SU-DHL-6 (cell line): Measurements from ENCODE around the gene ENDOU.

Source experiments
- H2AFZ ChIP-seq: fragments of 200-600 bp; sonication (generic); 2 replicates; pipeline ENCODE4 v1.6.1; 2014; ENCODE audit warnings: low read depth, mild to moderate bottlenecking, moderate library complexity, mixed read lengths, antibody characterized with exemption, low read length; ENCODE audit not compliant: severe bottlenecking
- H3F3A ChIP-seq: fragments of 200-600 bp; shearing (Covaris generic); 2 replicates; pipeline ENCODE4 v1.6.0; 2016; ENCODE audit warnings: antibody characterized with exemption, mild to moderate bottlenecking; ENCODE audit not compliant: insufficient read depth
- H3K27ac ChIP-seq: fragments of 200-600 bp; sonication (generic); 2 replicates; pipeline ENCODE4 v1.5.1; 2016; ENCODE audit warnings: low read depth, mild to moderate bottlenecking, low read length, moderate library complexity, mixed read lengths
- H3K27me3 ChIP-seq: fragments of 200-600 bp; sonication (generic), shearing (Covaris generic); 2 replicates; pipeline ENCODE4 v1.6.0; 2014; ENCODE audit warnings: mild to moderate bottlenecking, low read length
- H3K36me3 ChIP-seq: fragments of 200-600 bp; sonication (generic); 2 replicates; pipeline ENCODE4 v1.6.1; 2014; ENCODE audit warnings: mild to moderate bottlenecking, low read length, mixed read lengths
- H3K4me2 ChIP-seq: fragments of 300-600, 200-600 bp; shearing (Covaris generic), sonication (generic); 2 replicates; pipeline ENCODE4 v1.6.0; 2014; ENCODE audit warnings: low read length, low read depth, mild to moderate bottlenecking; ENCODE audit not compliant: poor library complexity, severe bottlenecking
- H3K4me3 ChIP-seq: fragments of 200-600 bp; sonication (generic); 2 replicates; pipeline ENCODE4 v1.5.1; 2014; ENCODE audit warnings: antibody characterized with exemption, low read length, mild to moderate bottlenecking, mixed read lengths; ENCODE audit not compliant: insufficient read depth, poor library complexity, severe bottlenecking
- H3K79me2 ChIP-seq: fragments of 200-600 bp; sonication (generic); 2 replicates; pipeline ENCODE4 v1.6.1; 2014; ENCODE audit warnings: mild to moderate bottlenecking, low read length, moderate library complexity; ENCODE audit not compliant: insufficient read depth
- H3K9ac ChIP-seq: fragments of 200-600 bp; sonication (generic); 2 replicates; pipeline ENCODE4 v1.7.0; 2014; ENCODE audit warnings: mild to moderate bottlenecking, low read length
- H3K9me2 ChIP-seq: fragments of 200-600 bp; sonication (generic); replicated peaks from 2 replicates; pipeline ENCODE4 v1.6.1; 2014; ENCODE audit warnings: low read length; ENCODE audit not compliant: insufficient read depth
- H3K9me3 ChIP-seq: fragments of 200-600 bp; sonication (generic); 2 replicates; pipeline ENCODE4 v1.6.1; 2014; ENCODE audit warnings: low read length, mixed read lengths; ENCODE audit not compliant: insufficient read depth
- H4K20me1 ChIP-seq: fragments of 200-600 bp; sonication (generic); 2 replicates; pipeline ENCODE4 v1.6.1; 2014; ENCODE audit warnings: low read depth, mild to moderate bottlenecking, antibody characterized with exemption, low read length, moderate library complexity, mixed read lengths
- EZH2phosphoT487 ChIP-seq: fragments of 200-600 bp; sonication (generic), shearing (Covaris generic); conservative IDR thresholded peaks from 2 replicates; pipeline ENCODE4 v1.6.1; 2018; ENCODE audit warnings: mild to moderate bottlenecking, antibody characterized with exemption, low read length, moderate library complexity, mixed read lengths
- TF ChIP-seq, protein P1 (sequence below): fragments of 200-600 bp; sonication (generic); IDR thresholded peaks from one replicate; pipeline ENCODE4 v1.5.1; 2017; ENCODE audit warnings: antibody characterized with exemption, mild to moderate bottlenecking, low read length, moderate library complexity; ENCODE audit not compliant: insufficient read depth, poor library complexity, severe bottlenecking

ENDOU gene

DNA sequence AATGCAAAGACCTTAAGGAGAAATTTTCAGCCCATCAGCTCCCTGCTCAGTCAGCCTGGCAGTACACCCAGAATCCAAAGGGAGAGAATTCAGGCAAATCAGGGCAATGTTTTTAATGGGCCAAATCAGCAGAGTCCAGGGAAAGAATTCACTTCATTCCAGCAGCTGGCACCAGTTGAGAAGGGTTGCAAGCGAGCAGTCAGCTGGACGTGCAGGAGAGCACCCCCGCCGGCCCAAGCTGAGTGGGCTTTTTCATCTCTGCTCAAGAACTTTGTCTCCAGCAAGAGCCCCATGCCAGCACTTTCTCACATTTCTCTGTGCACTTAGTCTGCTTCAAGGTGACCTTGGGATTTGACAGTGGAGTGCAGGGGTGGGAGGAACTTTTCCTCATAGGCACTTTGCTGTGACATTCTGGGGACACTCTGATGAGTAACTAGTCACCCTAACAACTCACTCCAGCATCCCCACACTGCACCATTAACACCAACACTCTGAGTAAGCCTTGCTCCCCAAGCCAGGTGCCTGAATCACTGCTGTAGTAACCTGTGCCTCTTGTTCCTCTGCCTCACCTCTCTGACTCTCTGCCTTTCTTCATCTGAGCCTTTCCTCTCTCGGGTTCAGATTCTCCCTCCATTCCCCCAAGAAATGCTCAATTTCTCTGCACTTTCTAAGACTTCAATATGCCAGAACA is 2.2 kb downstream of the ENDOU start:
- H3K4me2 ChIP-seq, result no peak overlapping the region
- no peaks in the 10 kb centered on the region for H3K9me3 ChIP-seq
- H2AFZ ChIP-seq, result no peak overlapping the region
- no peaks in the 10 kb centered on the region for H4K20me1 ChIP-seq
- H3K4me3 ChIP-seq, result no peak overlapping the region
- no peaks in the 10 kb centered on the region for H3K79me2 ChIP-seq
- H3F3A ChIP-seq, result no peaks in the 10 kb centered on the region
- no peak overlapping the region for H3K9ac ChIP-seq
- H3K27ac ChIP-seq, result no peak overlapping the region
- no peaks in the 10 kb centered on the region for H3K27me3 ChIP-seq
- TF ChIP-seq, protein P1, sequence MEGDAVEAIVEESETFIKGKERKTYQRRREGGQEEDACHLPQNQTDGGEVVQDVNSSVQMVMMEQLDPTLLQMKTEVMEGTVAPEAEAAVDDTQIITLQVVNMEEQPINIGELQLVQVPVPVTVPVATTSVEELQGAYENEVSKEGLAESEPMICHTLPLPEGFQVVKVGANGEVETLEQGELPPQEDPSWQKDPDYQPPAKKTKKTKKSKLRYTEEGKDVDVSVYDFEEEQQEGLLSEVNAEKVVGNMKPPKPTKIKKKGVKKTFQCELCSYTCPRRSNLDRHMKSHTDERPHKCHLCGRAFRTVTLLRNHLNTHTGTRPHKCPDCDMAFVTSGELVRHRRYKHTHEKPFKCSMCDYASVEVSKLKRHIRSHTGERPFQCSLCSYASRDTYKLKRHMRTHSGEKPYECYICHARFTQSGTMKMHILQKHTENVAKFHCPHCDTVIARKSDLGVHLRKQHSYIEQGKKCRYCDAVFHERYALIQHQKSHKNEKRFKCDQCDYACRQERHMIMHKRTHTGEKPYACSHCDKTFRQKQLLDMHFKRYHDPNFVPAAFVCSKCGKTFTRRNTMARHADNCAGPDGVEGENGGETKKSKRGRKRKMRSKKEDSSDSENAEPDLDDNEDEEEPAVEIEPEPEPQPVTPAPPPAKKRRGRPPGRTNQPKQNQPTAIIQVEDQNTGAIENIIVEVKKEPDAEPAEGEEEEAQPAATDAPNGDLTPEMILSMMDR, result no peak
- TF ChIP-seq EZH2phosphoT487, result no peak
- no peaks in the 10 kb centered on the region for H3K9me2 ChIP-seq
- no peaks in the 10 kb centered on the region for H3K36me3 ChIP-seq

DNA sequence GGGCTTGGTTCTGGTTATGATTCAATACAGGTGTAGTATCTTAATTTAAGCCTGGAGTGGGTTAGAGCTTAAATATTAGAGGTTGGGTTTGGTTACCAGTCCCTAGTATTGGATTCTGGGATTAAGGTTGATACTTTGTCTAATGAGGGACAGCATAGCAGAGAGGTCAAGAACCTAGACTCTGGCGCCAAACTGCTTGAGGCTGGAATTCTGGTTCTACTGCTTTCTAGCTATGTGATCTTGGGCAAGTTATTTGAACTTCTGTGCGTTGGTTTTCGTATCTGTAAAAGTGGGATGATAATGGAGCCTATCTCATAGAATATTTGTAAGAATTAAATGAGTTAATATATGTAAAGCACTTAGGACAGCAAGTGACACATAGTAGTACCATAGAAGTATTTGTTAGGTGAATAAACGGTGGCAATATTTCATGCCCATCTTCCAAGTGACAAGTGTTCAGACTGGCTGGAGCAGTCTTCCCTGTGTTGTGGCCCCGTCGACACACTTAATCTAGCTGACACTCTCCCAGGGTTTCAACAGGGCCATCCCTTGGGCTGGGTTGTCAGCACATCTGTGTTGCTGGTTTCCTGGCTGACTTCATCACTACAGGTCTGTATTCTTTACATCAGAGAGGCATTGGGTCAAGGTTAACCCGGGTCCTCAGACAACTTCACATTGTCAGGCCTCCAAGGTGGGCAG is 3.0 kb downstream of the ENDOU start:
- no peak for TF ChIP-seq EZH2phosphoT487
- TF ChIP-seq, protein P1, result no peak
- no peaks in the 10 kb centered on the region for H3K9me3 ChIP-seq
- no peak overlapping the region for H2AFZ ChIP-seq
- H4K20me1 ChIP-seq, result no peaks in the 10 kb centered on the region
- no peak overlapping the region for H3K4me2 ChIP-seq
- H3F3A ChIP-seq, result no peaks in the 10 kb centered on the region
- H3K27me3 ChIP-seq, result no peaks in the 10 kb centered on the region
- no peak overlapping the region for H3K4me3 ChIP-seq
- no peaks in the 10 kb centered on the region for H3K9me2 ChIP-seq
- H3K27ac ChIP-seq, result no peak overlapping the region
- no peaks in the 10 kb centered on the region for H3K79me2 ChIP-seq
- H3K36me3 ChIP-seq, result no peaks in the 10 kb centered on the region
- H3K9ac ChIP-seq, result no peak overlapping the region

DNA sequence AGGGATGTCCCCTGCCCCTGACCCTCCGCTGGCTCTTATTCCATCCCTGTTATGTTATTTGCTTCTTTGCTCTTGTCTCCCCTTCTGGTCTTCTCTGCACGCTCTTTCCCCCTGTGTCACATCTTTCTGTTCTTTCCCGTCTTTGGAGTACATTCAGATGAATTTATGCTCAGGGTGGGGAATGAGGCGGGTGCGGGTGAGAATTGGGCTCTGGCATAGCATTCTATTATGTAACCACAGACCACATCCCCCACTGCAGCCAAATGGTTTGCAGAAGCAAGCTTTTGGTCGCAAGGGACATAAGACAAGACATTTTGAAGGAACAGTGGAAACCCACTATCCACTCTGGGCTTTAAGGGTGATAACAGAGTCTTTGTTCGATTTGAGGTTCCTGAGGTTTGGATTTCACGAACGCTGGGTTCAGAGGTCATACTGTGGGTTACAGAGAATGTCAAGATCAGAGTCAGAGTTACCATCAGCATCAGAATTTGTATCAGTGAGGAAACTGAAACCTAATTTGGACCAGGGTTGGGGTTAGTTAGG is 3.8 kb downstream of the ENDOU start:
- H3K9me3 ChIP-seq, result no peaks in the 10 kb centered on the region
- no peaks in the 10 kb centered on the region for H3K79me2 ChIP-seq
- no peaks in the 10 kb centered on the region for H3F3A ChIP-seq
- H3K27me3 ChIP-seq, result no peaks in the 10 kb centered on the region
- TF ChIP-seq, protein P1, result no peak
- no peak for TF ChIP-seq EZH2phosphoT487
- H3K4me3 ChIP-seq, result no peak overlapping the region
- no peak overlapping the region for H3K4me2 ChIP-seq
- H4K20me1 ChIP-seq, result no peaks in the 10 kb centered on the region
- H3K9me2 ChIP-seq, result no peaks in the 10 kb centered on the region
- H3K36me3 ChIP-seq, result no peaks in the 10 kb centered on the region
- no peak overlapping the region for H3K27ac ChIP-seq
- H3K9ac ChIP-seq, result no peak overlapping the region
- H2AFZ ChIP-seq, result no peak overlapping the region
